Stimulated activated CD4-positive, alpha-beta T cell treated with anti-CD3 and anti-CD28 coated beads, TNF-alpha, amount 100 ng/mL, for 24 hours (primary cell): ENCODE data around the gene MKI67.
"Not testable (repeated sequence)": the region's sequence is repeated elsewhere in the genome, so short reads cannot be mapped to it uniquely, and the experiment has no call there.

Source experiments
- DNase-seq, 3 experiments: peaks; one replicate each; pipeline ENCODE4 v3.0.0-alpha.2; 2020; ENCODE audit warnings: low read depth in 3 of 3

MKI67 gene

GRCh38 chr10:128125944-128126764 lies at the start of gene MKI67:
TSS of gene MKI67 (minus strand) at chr10:128126423. CDS start at chr10:128125667, 756 bp downstream.
- DNase-seq = peak; percentile 79 to 89 (median 83)

GRCh38 chr10:128174581-128175559 lies 48.6 kb upstream of the MKI67 start:
- DNase-seq = no peak

GRCh38 chr10:128173386-128173785 lies 47.2 kb upstream of the MKI67 start:
- no peak for DNase-seq

- DNase-seq = no peak
Measured at GRCh38 chr10:128172756-128173155, 46.5 kb upstream of the MKI67 start.

GRCh38 chr10:128169811-128170379 lies 43.7 kb upstream of the MKI67 start:
- DNase-seq = no peak

- DNase-seq = no peak
Measured at GRCh38 chr10:128167926-128168520, 41.8 kb upstream of the MKI67 start.

GRCh38 chr10:128167123-128167522 lies 40.9 kb upstream of the MKI67 start:
- not testable (repeated sequence) for DNase-seq

GRCh38 chr10:128166151-128166550 lies 39.9 kb upstream of the MKI67 start:
- no peak for DNase-seq

GRCh38 chr10:128165536-128165935 lies 39.3 kb upstream of the MKI67 start:
- DNase-seq = no peak

GRCh38 chr10:128163701-128164100 lies 37.5 kb upstream of the MKI67 start:
- no peak for DNase-seq

GRCh38 chr10:128161031-128161430 lies 34.8 kb upstream of the MKI67 start:
- DNase-seq = no peak

- DNase-seq = no peak
Measured at GRCh38 chr10:128160297-128160711, 34.1 kb upstream of the MKI67 start.

- DNase-seq = no peak
Measured at GRCh38 chr10:128158021-128158795, 32.0 kb upstream of the MKI67 start.

- DNase-seq = no peak
Measured at GRCh38 chr10:128156999-128157755, 31.0 kb upstream of the MKI67 start.

- no peak for DNase-seq
Measured at GRCh38 chr10:128152741-128153580, 26.7 kb upstream of the MKI67 start.

- DNase-seq = no peak
Measured at GRCh38 chr10:128151031-128151430, 24.8 kb upstream of the MKI67 start.

- DNase-seq = no peak
Measured at GRCh38 chr10:128150561-128150960, 24.3 kb upstream of the MKI67 start.

- DNase-seq = peak; percentile 54 to 70 (median 54)
Measured at GRCh38 chr10:128150045-128150493, 23.8 kb upstream of the MKI67 start.
